BLaER1 (cell line): ENCODE measurements around the gene NR3C1.

ENCODE experiments used
- H3K27ac ChIP-seq: shearing (Covaris generic); formaldehyde crosslinking; 2 replicates; pipeline ENCODE4 v1.8.1; 2022
- H3K27me3 ChIP-seq: shearing (Covaris generic); formaldehyde crosslinking; 2 replicates; pipeline ENCODE4 v1.8.1; 2022
- H3K36me3 ChIP-seq: shearing (Covaris generic); formaldehyde crosslinking; 2 replicates; pipeline ENCODE4 v1.8.1; 2022
- H3K4me1 ChIP-seq: shearing (Covaris generic); formaldehyde crosslinking; 2 replicates; pipeline ENCODE4 v1.8.1; 2022
- H3K4me2 ChIP-seq: shearing (Covaris generic); formaldehyde crosslinking; 2 replicates; pipeline ENCODE4 v1.8.1; 2022
- H3K4me3 ChIP-seq: shearing (Covaris generic); formaldehyde crosslinking; 2 replicates; pipeline ENCODE4 v1.8.1; 2022
- H3K9ac ChIP-seq: shearing (Covaris generic); formaldehyde crosslinking; 2 replicates; pipeline ENCODE4 v1.8.1; 2022
- H3K9me3 ChIP-seq: shearing (Covaris generic); formaldehyde crosslinking; 2 replicates; pipeline ENCODE4 v1.8.1; 2022
- H4K20me1 ChIP-seq: shearing (Covaris generic); formaldehyde crosslinking; 2 replicates; pipeline ENCODE4 v1.8.1; 2022
- Cebpa-rat ChIP-seq: shearing (Covaris generic); IDR thresholded peaks from 2 replicates; pipeline ENCODE4 v1.8.1; 2022

The NR3C1 gene

DNA sequence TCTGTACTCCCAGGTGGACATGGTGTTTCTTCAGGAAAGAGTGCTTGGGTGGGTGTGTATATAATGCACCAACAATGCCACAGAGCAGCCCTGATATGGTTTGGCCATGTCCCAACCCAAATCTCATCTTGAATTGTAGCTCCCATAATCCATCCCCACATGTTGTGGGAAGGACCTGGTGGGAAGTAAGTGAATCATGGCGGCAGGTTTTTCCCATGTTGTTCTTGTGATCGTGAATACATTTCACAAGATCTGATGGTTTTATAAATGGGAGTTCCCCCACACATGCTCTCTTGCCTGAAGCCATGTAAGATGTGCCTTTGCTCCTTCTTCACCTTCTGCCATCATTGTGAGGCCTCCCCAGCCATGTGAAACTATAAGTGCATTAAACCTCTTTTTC is 158.5 kb downstream of the NR3C1 start:
- Histone ChIP-seq H3K4me1 (no peaks in the 10 kb centered on the region), H3K4me3 (no peak overlapping the region), H3K27me3 (no peaks in the 10 kb centered on the region), H3K4me2 (no peak overlapping the region), H3K36me3 (no peaks in the 10 kb centered on the region), H3K9ac (no peak overlapping the region), H4K20me1 (no peaks in the 10 kb centered on the region), H3K9me3 (peaks cover 21% of the 10 kb centered on the region), H3K27ac (no peak overlapping the region)
- TF ChIP-seq Cebpa-rat: no peak

DNA sequence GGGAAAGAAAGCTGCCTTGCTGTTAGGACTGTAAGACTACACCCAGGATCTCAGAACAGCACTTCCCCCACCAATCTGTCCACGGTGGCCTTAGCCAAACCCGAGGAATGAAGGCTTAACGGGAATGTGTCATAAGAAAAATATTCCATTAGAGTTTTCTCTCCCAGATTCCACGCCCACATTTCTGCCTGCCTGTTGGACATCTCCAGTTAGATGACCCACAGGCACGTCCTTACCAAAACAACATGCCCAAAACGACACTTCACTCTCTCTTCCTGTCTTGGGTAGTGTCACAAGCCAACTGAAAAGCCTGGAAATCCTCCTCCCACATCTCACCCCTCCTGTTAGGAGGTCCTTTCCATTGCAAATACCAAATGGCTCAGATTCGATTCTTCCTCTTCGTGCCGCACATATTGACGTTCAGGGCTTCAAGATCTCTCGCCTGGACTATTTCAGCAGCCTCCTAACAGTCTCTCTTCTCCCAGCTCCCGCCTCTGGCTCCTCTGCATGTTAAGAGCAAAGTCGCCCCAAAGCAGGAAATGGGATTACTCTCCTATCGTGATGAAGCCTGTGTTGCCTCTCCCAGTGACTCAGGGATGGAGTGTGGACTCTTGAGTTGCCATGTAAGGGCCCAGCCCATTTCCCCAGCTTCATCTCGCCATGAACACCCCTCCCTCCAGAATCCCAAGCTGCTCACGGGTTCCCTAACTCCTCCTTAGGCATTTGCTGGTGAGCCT is 159.3 kb downstream of the NR3C1 start:
- Histone ChIP-seq H4K20me1 (no peaks in the 10 kb centered on the region), H3K4me3 (no peak overlapping the region), H3K9ac (no peak overlapping the region), H3K36me3 (no peaks in the 10 kb centered on the region), H3K4me1 (no peaks in the 10 kb centered on the region), H3K27ac (no peak overlapping the region), H3K4me2 (no peak overlapping the region), H3K27me3 (no peaks in the 10 kb centered on the region), H3K9me3 (peaks cover 21% of the 10 kb centered on the region)
- no peak for TF ChIP-seq Cebpa-rat

DNA sequence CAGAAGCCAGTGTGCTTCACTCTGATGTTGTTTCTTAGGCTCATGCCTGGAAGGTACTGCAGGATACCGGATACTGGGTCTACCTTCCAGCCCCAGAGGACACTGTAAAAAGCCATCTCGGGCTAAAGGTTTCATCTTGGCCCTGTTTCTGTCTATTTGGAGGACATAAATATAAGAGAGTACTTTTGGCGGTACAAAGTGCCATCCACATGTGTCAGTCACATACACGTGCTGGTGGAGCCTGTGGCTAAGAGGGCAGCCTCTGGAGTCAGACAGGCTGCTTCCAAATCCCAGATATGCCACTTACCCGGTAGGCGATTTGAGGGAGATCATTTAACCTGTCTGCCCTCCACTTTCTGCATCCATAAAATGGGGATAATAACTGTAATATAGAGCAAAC is 160.4 kb downstream of the NR3C1 start:
- H3K9ac ChIP-seq: no peak overlapping the region
- no peak for TF ChIP-seq Cebpa-rat
- no peak overlapping the region for H3K4me2 ChIP-seq
- no peak overlapping the region for H3K27ac ChIP-seq
- no peaks in the 10 kb centered on the region for H3K4me1 ChIP-seq
- no peaks in the 10 kb centered on the region for H3K27me3 ChIP-seq
- no peaks in the 10 kb centered on the region for H3K36me3 ChIP-seq
- H4K20me1 ChIP-seq: no peaks in the 10 kb centered on the region
- H3K4me3 ChIP-seq: no peak overlapping the region
- peaks cover 31% of the 10 kb centered on the region for H3K9me3 ChIP-seq

DNA sequence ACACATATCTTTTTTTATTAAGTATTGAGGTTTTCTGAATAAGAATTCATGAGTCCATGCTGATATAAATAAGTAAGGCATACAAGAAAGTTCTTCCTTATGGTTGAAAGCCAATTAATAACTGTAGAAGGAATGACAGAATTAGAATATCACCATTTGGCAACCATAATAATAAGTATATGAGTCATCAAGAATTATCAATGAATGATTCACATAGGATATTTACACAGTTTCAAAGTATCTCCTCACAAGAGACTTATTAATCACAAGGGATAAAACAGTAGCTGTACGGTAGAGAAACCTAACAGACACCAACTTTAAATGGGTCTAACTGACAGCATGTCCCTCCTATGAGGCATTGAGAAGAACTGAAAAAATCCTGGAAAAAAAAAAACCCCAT is 161.6 kb downstream of the NR3C1 start:
- H3K4me2 ChIP-seq: no peak overlapping the region

DNA sequence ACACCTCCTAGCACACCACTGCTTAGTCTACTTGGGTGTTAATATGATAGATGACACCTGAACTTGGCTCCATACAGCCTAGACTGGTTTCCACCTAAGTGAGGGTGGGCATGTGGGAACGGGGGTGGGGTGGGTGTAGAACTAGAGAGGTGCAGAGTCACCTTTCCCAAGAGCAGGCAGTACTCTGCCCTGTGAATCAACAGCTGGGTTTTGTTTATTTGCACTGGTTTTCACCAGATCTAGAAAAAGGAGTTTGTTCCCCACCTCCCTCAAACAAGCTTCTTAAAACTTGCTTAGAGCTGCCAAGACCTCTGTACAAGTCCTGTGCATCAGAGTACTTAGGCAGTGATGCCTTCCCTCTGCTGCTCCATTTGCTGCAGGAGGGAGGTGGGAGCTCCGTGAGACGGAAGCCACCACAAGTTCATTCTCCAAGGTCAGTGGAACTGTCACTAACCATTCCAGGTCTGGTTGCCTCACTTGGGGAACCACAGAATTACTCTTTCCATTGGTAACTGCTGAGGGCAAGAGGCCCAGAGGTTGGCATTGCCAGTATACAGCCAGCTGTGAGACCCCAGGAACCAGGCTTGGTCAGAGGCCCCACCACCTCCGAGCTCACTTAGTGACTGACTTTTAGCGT is 163.5 kb downstream of the NR3C1 start:
- Histone ChIP-seq H3K9ac (no peak overlapping the region), H3K27ac (no peak overlapping the region), H3K4me2 (no peak overlapping the region), H3K9me3 (peaks cover 21% of the 10 kb centered on the region), H3K36me3 (no peaks in the 10 kb centered on the region), H3K4me1 (no peaks in the 10 kb centered on the region), H3K27me3 (no peaks in the 10 kb centered on the region), H4K20me1 (no peaks in the 10 kb centered on the region), H3K4me3 (no peak overlapping the region)
- no peak for TF ChIP-seq Cebpa-rat

More for the DNA sequence above, 161.6 kb downstream of the NR3C1 start:
- TF ChIP-seq Cebpa-rat: no peak
- no peak overlapping the region for H3K4me3 ChIP-seq
- no peaks in the 10 kb centered on the region for H3K27me3 ChIP-seq
- no peak overlapping the region for H3K9ac ChIP-seq
- no peaks in the 10 kb centered on the region for H3K4me1 ChIP-seq
- H4K20me1 ChIP-seq: no peaks in the 10 kb centered on the region
- H3K36me3 ChIP-seq: no peaks in the 10 kb centered on the region
- H3K9me3 ChIP-seq: peaks cover 34% of the 10 kb centered on the region
- H3K27ac ChIP-seq: no peak overlapping the region

DNA sequence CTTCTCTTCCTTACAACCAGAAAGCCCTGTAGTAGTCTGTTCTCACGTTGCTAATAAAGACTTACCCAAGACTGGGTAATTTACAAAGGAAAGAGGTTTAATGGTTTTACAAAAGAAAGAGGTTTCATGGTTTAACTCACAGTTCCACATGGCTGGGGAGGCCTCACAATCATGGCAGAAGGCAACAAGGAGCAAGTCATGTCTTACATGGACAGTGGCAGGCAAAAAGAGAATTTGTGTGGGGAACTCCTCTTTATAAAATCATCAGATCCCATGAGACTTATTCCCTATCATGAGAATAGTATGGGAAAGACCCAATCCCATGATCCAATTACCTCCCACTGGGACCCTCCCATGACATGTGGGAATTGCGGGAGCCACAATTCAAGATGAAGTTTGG is 164.9 kb downstream of the NR3C1 start:
- Histone ChIP-seq H3K4me2 (no peak overlapping the region), H3K4me1 (no peaks in the 10 kb centered on the region), H3K27me3 (no peaks in the 10 kb centered on the region), H3K4me3 (no peak overlapping the region), H3K27ac (no peak overlapping the region), H3K9me3 (peaks cover 12% of the 10 kb centered on the region), H3K9ac (no peak overlapping the region), H4K20me1 (no peaks in the 10 kb centered on the region), H3K36me3 (no peaks in the 10 kb centered on the region)
- TF ChIP-seq Cebpa-rat: no peak

DNA sequence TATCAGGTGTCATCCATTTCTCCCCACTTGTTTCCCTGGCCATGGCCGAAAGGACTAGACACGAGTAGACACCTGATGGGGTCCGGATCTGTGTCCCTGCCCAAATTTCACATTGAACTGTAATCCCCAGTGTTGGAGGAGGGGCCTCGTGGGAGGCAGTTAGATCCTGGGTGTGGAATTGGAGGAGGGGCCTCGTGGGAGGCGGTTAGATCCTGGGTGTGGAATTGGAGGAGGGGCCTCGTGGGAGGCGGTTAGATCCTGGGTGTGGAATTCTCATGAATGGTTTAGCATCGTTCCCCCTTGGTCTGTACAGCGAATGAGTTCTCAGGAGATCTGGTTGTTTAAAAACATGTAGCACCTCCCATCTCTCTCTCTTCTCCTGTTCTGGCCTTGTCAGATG is 165.8 kb downstream of the NR3C1 start:
- no peaks in the 10 kb centered on the region for H3K36me3 ChIP-seq
- H3K9ac ChIP-seq: no peak overlapping the region
- H3K4me3 ChIP-seq: no peak overlapping the region
- H3K27ac ChIP-seq: no peak overlapping the region
- no peaks in the 10 kb centered on the region for H3K4me1 ChIP-seq
- H3K27me3 ChIP-seq: no peaks in the 10 kb centered on the region
- peaks cover 12% of the 10 kb centered on the region for H3K9me3 ChIP-seq
- no peaks in the 10 kb centered on the region for H4K20me1 ChIP-seq
- H3K4me2 ChIP-seq: no peak overlapping the region
- TF ChIP-seq Cebpa-rat: no peak

DNA sequence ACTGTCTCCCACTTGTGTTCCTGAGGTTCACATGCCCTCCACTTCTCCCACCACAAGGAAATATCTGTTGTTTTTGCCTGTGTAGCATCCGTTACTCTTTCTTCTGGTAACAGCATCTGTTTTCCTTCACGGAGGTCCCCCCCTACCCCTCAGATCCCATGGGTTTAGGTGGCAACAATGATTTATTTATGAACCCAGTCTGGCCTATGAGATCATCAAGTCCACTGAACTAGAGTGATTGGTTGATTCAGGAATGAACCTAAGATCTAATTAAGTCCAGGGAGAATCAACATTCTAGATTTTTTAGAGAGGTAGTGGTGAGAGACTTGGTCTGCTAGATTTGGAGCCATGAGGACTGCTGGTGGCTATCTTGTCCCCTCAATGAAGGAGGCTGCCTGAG is 166.8 kb downstream of the NR3C1 start:
- no peak overlapping the region for H3K4me2 ChIP-seq
- H3K4me3 ChIP-seq: no peak overlapping the region
- no peaks in the 10 kb centered on the region for H4K20me1 ChIP-seq
- no peaks in the 10 kb centered on the region for H3K4me1 ChIP-seq
- no peak for TF ChIP-seq Cebpa-rat
- H3K27ac ChIP-seq: no peak overlapping the region
- no peaks in the 10 kb centered on the region for H3K36me3 ChIP-seq
- H3K9me3 ChIP-seq: peaks cover 12% of the 10 kb centered on the region
- H3K27me3 ChIP-seq: no peaks in the 10 kb centered on the region
- H3K9ac ChIP-seq: no peak overlapping the region

DNA sequence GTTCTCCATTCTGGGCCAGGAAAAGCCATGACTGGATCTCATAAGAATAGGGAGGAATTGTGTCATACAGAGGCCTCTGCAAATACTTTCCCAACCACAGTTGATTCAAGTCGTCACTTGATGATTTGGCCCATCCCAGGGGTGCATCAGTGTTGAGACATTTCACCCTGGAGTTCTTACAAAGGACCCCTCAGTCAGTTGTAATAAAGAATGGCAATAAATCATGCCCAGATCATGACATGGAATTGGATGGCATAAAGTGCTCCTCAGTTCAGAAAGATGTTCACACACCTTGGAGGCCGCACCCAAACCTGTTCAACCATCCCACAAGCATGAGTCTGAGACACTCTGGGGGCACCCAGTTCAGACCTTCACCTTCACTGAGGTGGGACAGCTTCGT is 168.1 kb downstream of the NR3C1 start:
- Histone ChIP-seq H3K9me3 (peaks cover 12% of the 10 kb centered on the region), H4K20me1 (no peaks in the 10 kb centered on the region), H3K4me1 (peaks cover 5% of the 10 kb centered on the region), H3K36me3 (no peaks in the 10 kb centered on the region), H3K9ac (no peak overlapping the region), H3K4me3 (no peak overlapping the region), H3K27me3 (no peaks in the 10 kb centered on the region), H3K27ac (no peak overlapping the region), H3K4me2 (no peak overlapping the region)
- no peak for TF ChIP-seq Cebpa-rat

DNA sequence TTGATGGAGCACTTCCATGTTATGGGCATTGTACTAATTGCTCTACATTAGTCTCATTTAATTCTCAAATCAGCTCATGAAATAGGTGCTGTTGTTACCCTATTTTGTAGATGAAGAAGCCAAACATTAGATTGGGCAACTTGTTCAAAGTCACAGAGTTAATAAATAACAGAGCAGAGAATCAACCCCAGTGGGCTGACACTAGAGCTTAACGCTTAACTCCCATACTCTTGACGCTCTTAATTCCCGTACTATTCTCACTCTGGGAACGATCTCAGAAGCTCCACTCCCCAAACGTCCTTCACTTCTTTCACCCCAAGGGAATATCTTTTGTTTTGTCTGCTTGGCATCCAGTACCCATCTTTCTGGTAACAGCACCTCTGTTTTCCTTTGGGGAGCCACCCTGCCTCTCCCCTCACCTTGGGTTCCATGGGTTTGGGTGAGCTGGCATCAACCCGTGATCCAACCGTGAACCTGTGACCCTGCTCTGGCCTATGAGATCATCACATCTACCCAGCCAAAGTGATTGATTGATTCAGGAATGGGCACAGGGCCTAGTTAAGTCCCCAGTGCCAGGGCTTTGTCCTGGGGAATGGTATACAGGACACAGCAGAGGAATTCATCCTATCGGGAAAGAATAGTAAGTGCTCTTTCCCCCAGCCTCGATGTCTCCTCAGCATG is 169.2 kb downstream of the NR3C1 start:
- H3K4me1 ChIP-seq: peaks cover 16% of the 10 kb centered on the region
- TF ChIP-seq Cebpa-rat: no peak
- no peaks in the 10 kb centered on the region for H3K27me3 ChIP-seq
- peaks cover 12% of the 10 kb centered on the region for H3K9me3 ChIP-seq
- no peak overlapping the region for H3K4me3 ChIP-seq
- no peak overlapping the region for H3K9ac ChIP-seq
- H3K36me3 ChIP-seq: no peaks in the 10 kb centered on the region
- H3K4me2 ChIP-seq: no peak overlapping the region
- H4K20me1 ChIP-seq: no peaks in the 10 kb centered on the region
- no peak overlapping the region for H3K27ac ChIP-seq
